H1 (cell line): ENCODE data around the gene ARID1B.

ENCODE experiments used
- CTCF ChIP-seq, 3 experiments: IDR thresholded peaks; 1 replicate in 2 of 3; 2 replicates in 1 of 3; pipeline versions ENCODE4 v1.5.1 to v1.6.1; 2011; ENCODE audit warnings: low read length in 3 of 3, mild to moderate bottlenecking in 3 of 3, inconsistent platforms in 2 of 3, low read depth in 1 of 3, moderate library complexity in 1 of 3; ENCODE audit not compliant: insufficient read depth in 1 of 3; ENCODE audit errors: control extremely low read depth in 1 of 3
- EP300 ChIP-seq, 2 experiments: IDR thresholded peaks; 1 replicate in 1 of 2; 2 replicates in 1 of 2; pipeline ENCODE4 v1.6.1; 2011 to 2012; ENCODE audit warnings: low read depth in 2 of 2, low read length in 2 of 2, mild to moderate bottlenecking in 2 of 2, borderline replicate concordance in 1 of 2, inconsistent platforms in 1 of 2, moderate library complexity in 1 of 2
- NRF1 ChIP-seq: IDR thresholded peaks from 2 replicates; pipeline ENCODE4 v1.6.1; 2011; ENCODE audit warnings: mild to moderate bottlenecking, low read depth, low read length, improper control_type of control experiment
- YY1 ChIP-seq: IDR thresholded peaks from 2 replicates; pipeline ENCODE4 v1.6.1; 2011; ENCODE audit warnings: low read depth, mild to moderate bottlenecking, low read length

GRCh38 chr6:157207521-157208076, 430.4 kb downstream of the ARID1B start:
- TF ChIP-seq EP300 (IDR thresholded peaks at IDR 0.05; ENCODE audit: borderline replicate concordance in 1 of 2, low read depth in 2 of 2, low read length in 2 of 2) (no peak), YY1 (no peak), NRF1 (no peak), CTCF (IDR thresholded peaks at IDR 0.05; ENCODE audit: control extremely low read depth in 1 of 3, insufficient read depth in 1 of 3, low read depth in 1 of 3, low read length in 3 of 3) (no peak)
